GM10248 (cell line): Measurements from ENCODE around the gene TOMM20L.
"Not testable (repeated sequence)": the region's sequence is repeated elsewhere in the genome, so short reads cannot be mapped to it uniquely, and the experiment has no call there.

Experiments used
- CTCF ChIA-PET: fragments of 300-600 bp; sonication (Branson Sonifier 250); formaldehyde crosslinking; extraction: SDS; loops from one replicate; lab custom pipeline; 2021; ENCODE audit warnings: antibody characterized with exemption; lab: Yijun Ruan, JAX
- POLR2A ChIA-PET: fragments of 350-650 bp; sonication (Branson Sonifier 250); formaldehyde crosslinking; extraction: SDS; loops from one replicate; lab custom pipeline; 2020; ENCODE audit warnings: antibody characterized with exemption; lab: Yijun Ruan, JAX
- DNase-seq: peaks from one replicate; pipeline ENCODE4 v3.0.0; 2012; ENCODE audit errors: extremely low spot score
- TF ChIP-seq, protein P1 (sequence below): IDR thresholded peaks from 2 replicates; pipeline ENCODE4 v1.5.1; 2012; ENCODE audit warnings: mild to moderate bottlenecking, low read depth; ENCODE audit errors: extremely low read depth, missing control alignments, control extremely low read depth

TOMM20L gene

DNA sequence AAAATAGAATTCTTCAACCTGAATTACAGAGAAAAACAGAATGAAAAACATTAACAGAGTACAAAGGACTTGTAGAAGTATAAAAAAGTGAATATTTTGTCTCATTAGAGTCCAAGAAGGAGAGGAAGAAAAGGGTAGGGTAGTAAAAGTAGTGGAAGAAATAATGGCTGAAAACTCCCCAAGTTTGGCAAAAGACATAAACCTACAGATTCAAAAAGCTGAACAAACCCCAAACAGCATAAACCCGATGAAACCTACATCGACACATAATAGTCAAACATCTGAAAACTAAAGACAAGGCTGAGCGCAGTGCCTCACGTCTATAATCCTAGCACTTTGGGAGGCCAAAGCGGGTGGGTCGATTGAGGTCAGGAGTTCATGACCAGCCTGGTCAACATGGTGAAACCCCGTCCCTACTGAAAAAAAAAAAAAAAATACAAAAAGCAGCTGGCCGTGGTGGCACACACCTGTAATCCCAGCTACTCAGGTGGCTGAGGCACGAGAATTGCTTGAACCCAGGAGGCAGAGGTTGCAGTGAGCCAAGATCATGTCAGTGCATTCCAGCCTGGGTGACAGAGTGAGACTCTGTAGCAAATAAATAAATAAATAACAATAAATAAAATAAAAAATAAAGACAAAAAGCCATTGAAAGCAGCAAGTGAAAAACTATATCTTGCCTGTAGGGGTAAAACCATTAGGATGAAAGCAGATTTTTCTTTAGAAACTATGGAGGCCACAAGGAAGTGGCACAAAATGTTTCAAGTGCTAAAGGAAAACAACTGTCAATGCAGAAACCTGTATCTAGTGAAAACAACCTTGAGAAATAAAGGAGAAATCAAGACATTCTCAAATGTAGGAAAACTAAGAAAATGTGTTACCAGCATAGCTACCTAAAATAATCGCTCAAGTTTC, 20.2 kb downstream of the TOMM20L start:
- no peak for DNase-seq
- TF ChIP-seq, protein P1, sequence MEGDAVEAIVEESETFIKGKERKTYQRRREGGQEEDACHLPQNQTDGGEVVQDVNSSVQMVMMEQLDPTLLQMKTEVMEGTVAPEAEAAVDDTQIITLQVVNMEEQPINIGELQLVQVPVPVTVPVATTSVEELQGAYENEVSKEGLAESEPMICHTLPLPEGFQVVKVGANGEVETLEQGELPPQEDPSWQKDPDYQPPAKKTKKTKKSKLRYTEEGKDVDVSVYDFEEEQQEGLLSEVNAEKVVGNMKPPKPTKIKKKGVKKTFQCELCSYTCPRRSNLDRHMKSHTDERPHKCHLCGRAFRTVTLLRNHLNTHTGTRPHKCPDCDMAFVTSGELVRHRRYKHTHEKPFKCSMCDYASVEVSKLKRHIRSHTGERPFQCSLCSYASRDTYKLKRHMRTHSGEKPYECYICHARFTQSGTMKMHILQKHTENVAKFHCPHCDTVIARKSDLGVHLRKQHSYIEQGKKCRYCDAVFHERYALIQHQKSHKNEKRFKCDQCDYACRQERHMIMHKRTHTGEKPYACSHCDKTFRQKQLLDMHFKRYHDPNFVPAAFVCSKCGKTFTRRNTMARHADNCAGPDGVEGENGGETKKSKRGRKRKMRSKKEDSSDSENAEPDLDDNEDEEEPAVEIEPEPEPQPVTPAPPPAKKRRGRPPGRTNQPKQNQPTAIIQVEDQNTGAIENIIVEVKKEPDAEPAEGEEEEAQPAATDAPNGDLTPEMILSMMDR, result no peak
- ChIA-PET POLR2A (no interaction called here), CTCF (interaction anchor here (1.4 kb wide), 1 partner anchor 10 kb away, joined by 3 read pairs; no protein-coding TSS in a partner anchor)

DNA sequence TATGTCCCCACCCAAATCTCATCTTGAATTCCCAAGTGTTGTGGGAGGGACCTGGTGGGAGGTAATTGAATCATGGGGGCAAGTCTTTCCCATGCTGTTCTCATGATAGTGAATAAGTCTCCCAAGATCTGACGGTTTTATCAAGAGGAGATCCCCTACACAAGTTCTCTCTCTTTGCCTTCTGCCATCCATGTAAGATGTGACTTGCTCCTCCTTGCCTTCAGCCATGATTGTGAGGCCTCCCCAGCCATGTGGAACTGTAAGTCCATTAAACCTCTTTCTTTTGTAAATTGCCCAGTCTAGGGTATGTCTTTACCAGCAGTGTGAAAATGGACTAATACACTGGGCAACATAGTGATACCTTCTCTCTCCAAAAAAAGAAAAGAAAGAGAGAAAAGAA, 21.2 kb downstream of the TOMM20L start:
- ChIA-PET CTCF (interaction anchor here (0.7 to 1.4 kb wide), 2 partner anchors 9 to 22 kb away, joined by 3 read pairs; partner anchors contain the start of gene TOMM20L), POLR2A (interaction anchor here (0.6 kb wide), 2 partner anchors 9 to 59 kb away, joined by 6 to 7 read pairs; no protein-coding TSS in a partner anchor)
- not testable (repeated sequence) for DNase-seq

DNA sequence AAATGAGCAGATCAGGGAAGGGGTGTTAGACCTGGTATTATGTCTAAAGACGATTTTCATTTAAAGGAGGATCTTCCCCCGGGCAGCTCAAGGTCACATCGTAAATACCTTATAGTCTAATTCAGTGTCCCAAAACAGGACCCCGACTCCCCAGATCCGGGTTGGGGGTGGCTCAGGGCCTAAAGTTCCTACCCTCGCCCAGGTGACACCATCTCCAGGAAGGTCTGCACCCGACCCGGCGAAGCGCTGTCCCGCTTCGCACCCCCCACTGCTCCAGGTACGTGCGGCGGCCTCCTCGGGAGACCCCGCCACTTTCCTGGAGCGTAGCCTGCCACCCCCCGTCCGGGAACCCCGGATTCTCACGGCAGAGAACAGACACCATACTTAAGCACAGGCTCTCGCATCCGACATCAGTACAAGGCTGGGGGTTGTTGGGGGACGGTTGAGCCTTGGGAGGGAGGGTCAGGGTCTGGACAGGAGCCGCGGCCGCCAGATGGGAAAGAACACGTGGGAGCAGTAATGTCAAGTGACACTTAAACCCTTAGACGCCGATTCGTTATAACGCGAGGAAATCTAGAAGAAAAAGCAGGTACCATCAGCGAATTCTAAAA, 31.0 kb downstream of the TOMM20L start:
- peak; percentile 62 for DNase-seq
- TF ChIP-seq, protein P1, result no peak
- CTCF ChIA-PET, result interaction anchor here (0.9 to 5.2 kb wide), 7 partner anchors 10 to 628 kb away, joined by 3 to 33 read pairs (median 3); partner anchors contain the start of gene TOMM20L
- POLR2A ChIA-PET, result interaction anchor here (1.0 kb wide), 1 partner anchor 129 kb away, joined by 3 read pairs; the partner anchor contains the start of gene ARID4A

DNA sequence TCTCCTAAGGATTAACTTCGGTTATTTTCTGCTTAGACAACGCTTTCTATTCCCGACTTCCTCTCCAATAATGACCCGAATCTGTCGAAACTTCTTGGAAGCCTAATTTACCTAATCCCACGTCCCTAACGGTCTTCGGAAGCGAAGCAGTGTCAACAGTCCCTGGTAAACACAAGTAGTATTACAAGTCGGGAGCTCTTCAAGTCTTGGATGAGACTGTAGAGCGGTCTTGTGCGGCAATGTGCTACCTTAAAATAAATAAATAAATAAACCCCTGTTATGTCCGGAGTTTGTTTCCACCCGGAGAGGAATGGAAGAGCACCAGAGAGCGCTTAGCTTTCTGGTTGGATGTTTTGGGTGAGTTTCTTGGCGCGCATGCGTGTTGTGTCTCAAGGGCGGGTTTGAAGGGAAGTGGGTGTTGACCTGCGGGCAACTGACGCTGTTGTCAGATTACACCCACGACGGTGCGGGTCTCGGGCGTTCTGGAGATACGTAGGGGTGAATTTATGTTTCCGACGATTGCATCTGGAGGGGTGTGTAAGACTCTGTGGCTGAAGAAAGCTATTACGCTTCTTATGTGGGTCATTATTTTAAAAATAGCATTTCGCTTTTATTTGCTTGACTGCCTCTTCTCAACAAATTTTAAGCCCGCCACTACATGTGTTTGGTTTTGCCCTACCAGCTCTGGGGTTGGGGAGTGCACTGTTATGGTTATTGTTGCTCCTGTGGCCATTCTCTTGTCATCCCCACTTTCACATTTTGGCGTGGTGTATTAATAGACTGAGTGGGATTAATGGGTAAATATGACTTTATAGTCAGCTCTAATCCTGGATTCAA, 31.8 kb downstream of the TOMM20L start, which contains the start of the genes KIAA0586 and TIMM9:
Gene KIAA0586 (plus strand): TSS at position 439 of the 837 bp plus-strand sequence. CDS start 546 bp downstream, outside the sequence.
Gene TIMM9 (minus strand): TSS at position 251 of the 837 bp plus-strand sequence. CDS start 15,586 bp downstream, outside the sequence.
- peak; percentile 94 for DNase-seq
- POLR2A ChIA-PET, result interaction anchor here (1.0 kb wide), 1 partner anchor 129 kb away, joined by 3 read pairs; the partner anchor contains the start of gene ARID4A
- CTCF ChIA-PET, result interaction anchor here (0.6 to 1.5 kb wide), 4 partner anchors 28 to 628 kb away, joined by 3 to 4 read pairs (median 4); no protein-coding TSS in a partner anchor
- TF ChIP-seq, protein P1, result no peak

DNA sequence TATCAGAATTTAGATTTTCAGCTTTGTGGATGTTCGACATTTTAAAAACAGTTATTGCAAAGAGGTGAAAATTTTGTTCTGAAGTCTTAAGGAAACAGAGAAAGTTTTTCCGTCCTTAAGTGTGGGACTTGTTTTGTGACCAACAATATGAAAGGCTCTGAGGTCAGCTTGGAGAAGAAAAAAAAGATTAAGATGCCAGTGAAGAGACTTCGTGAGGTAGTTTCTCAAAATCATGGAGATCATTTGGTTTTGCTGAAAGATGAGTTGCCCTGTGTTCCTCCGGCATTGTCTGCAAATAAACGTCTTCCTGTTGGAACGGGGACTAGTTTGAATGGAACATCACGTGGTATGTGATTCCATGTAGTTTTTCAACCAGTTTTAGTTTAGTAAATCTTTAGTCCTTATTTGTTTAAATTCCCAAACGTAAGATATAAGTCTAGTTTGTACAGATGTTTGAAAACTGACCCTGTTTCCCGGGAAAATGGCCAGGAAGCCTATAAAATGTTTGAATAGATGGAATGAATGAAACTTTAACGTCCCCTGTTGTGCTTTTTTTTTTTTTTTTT, 32.5 kb downstream of the TOMM20L start:
- ChIA-PET CTCF (interaction anchor here (1.3 to 1.5 kb wide), 2 partner anchors 27 to 73 kb away, joined by 4 read pairs; no protein-coding TSS in a partner anchor), POLR2A (no interaction called here)
- TF ChIP-seq, protein P1, result no peak
- no peak for DNase-seq

DNA sequence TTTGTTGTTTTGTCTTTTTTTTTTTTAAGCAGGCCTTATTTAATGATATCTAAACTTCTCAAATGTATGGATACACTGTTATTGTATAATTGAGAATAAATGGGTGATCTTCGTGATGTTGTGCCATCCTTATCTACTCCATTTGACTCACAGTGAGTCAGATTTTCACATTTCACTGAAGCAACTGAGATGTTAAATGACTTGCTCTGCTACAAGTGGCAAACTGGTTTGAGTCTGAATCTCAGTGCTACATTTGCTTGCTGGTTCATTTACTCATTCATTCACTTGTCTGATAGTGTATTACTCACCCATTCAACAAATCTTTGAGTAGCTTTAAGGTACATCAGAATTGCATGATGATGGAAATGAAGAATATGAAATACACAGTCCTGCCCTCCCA, 34.4 kb downstream of the TOMM20L start:
- TF ChIP-seq, protein P1, result no peak
- ChIA-PET CTCF (interaction anchor here (1.3 to 2.0 kb wide), 3 partner anchors 11 to 17 kb away, joined by 3 to 6 read pairs (median 4); no protein-coding TSS in a partner anchor), POLR2A (no interaction called here)
- no peak for DNase-seq
